Liver (tissue), 9 donors: ENCODE results near the gene PELI2. TPM values are rescaled to one million over a fixed set of nuclear protein-coding genes. Genes with fewer than 3 reads are reported as not detected.

ENCODE experiments used
- DNase-seq: peaks from one replicate; pipeline ENCODE4 v3.0.0-alpha.2; 2017; ENCODE audit warnings: low spot score
- H3K27ac ChIP-seq, 2 donors: one replicate each; pipeline ENCODE4 v1.7.0; 2013; ENCODE audit warnings: inconsistent platforms in 2 of 2, low read length in 2 of 2, control low read depth in 1 of 2, low read depth in 1 of 2, mild to moderate bottlenecking in 1 of 2
- H3K27me3 ChIP-seq, 4 donors: one replicate each; pipeline versions ENCODE4 v1.6.1 to v1.7.0; 2013; ENCODE audit warnings: low read length in 3 of 4, inconsistent platforms in 1 of 4, mild to moderate bottlenecking in 1 of 4, moderate library complexity in 1 of 4; ENCODE audit not compliant: control insufficient read depth in 4 of 4, insufficient read depth in 4 of 4
- H3K36me3 ChIP-seq, 4 donors: one replicate each; pipeline versions ENCODE4 v1.6.1 to v1.7.0; 2013; ENCODE audit warnings: low read length in 3 of 4, mild to moderate bottlenecking in 3 of 4, low read depth in 1 of 4, moderate library complexity in 1 of 4; ENCODE audit not compliant: control insufficient read depth in 4 of 4, insufficient read depth in 3 of 4
- H3K4me1 ChIP-seq, 4 donors: one replicate each; pipeline versions ENCODE4 v1.6.1 to v1.7.0; 2013; ENCODE audit warnings: low read length in 3 of 4, mild to moderate bottlenecking in 3 of 4, moderate library complexity in 1 of 4; ENCODE audit not compliant: control insufficient read depth in 4 of 4, insufficient read depth in 4 of 4
- H3K4me3 ChIP-seq, 3 donors: one replicate each; pipeline versions ENCODE4 v1.6.1 to v1.7.0; 2013; ENCODE audit warnings: low read length in 3 of 3, control low read depth in 1 of 3, low read depth in 1 of 3, mild to moderate bottlenecking in 1 of 3
- H3K9ac ChIP-seq, 2 donors: one replicate each; pipeline ENCODE4 v1.7.0; 2013; ENCODE audit warnings: low read length in 2 of 2, mild to moderate bottlenecking in 2 of 2, moderate library complexity in 2 of 2, control low read depth in 1 of 2, low read depth in 1 of 2
- H3K9me3 ChIP-seq, 4 donors: one replicate each; pipeline versions ENCODE4 v1.6.1 to v1.7.0; 2013; ENCODE audit warnings: low read length in 3 of 4; ENCODE audit not compliant: control insufficient read depth in 4 of 4
- ATF3 ChIP-seq: IDR thresholded peaks from 2 replicates; pipeline ENCODE4 v1.6.1; 2016; ENCODE audit warnings: antibody characterized with exemption
- CTCF ChIP-seq: fragments of 150-350 bp; IDR thresholded peaks from 2 replicates; pipeline ENCODE4 v1.5.1; 2017; ENCODE audit warnings: improper control_type of control experiment, low read depth, low read length; ENCODE audit not compliant: missing input control
- EGR1 ChIP-seq, 2 donors: IDR thresholded peaks; 2 replicates each; pipeline ENCODE4 v1.6.1; 2016 to 2018; ENCODE audit warnings: antibody characterized with exemption in 2 of 2, low read depth in 2 of 2
- HNF4A ChIP-seq, 2 donors: conservative IDR thresholded peaks; 2 replicates each; pipeline ENCODE4 v1.6.1; 2016; ENCODE audit warnings: antibody characterized with exemption in 2 of 2, mild to moderate bottlenecking in 2 of 2
- HNF4G ChIP-seq: IDR thresholded peaks from 2 replicates; pipeline ENCODE4 v1.6.1; 2016; ENCODE audit warnings: antibody characterized with exemption
- JUND ChIP-seq, 2 donors: IDR thresholded peaks; 2 replicates each; pipeline ENCODE4 v1.6.1; 2016; ENCODE audit warnings: antibody characterized with exemption in 2 of 2
- MAX ChIP-seq: IDR thresholded peaks from 2 replicates; pipeline ENCODE4 v1.6.1; 2016; ENCODE audit warnings: antibody characterized with exemption
- NR2F2 ChIP-seq: IDR thresholded peaks from 2 replicates; pipeline ENCODE4 v1.6.1; 2016; ENCODE audit warnings: antibody characterized with exemption
- RAD21 ChIP-seq, 2 donors: IDR thresholded peaks; 2 replicates each; pipeline ENCODE4 v1.6.1; 2016; ENCODE audit warnings: antibody characterized with exemption in 2 of 2, mild to moderate bottlenecking in 2 of 2
- REST ChIP-seq: IDR thresholded peaks from 2 replicates; pipeline ENCODE4 v1.6.1; 2016; ENCODE audit warnings: antibody characterized with exemption, mild to moderate bottlenecking
- RXRA ChIP-seq, 2 donors: IDR thresholded peaks; 2 replicates each; pipeline ENCODE4 v1.6.1; 2017 to 2018; ENCODE audit warnings: antibody characterized with exemption in 2 of 2, mild to moderate bottlenecking in 1 of 2
- YY1 ChIP-seq: IDR thresholded peaks from 2 replicates; pipeline ENCODE4 v1.6.1; 2016; ENCODE audit warnings: antibody characterized with exemption, mild to moderate bottlenecking
- WGBS: extraction: QIAGEN DNeasy Blood & Tissue Kit; methylation state at CpG from one replicate; pipeline ENCODE4 v1.1.7; 2013; 5-methylcytosine and 5-hydroxymethylcytosine counted together
- polyA plus RNA-seq, 2 donors: library from polyadenylated mRNA; stranded (reverse) in 1 of 2; unstranded in 1 of 2; fragments of 200-250 nt in 1 of 2; fragments of >200 nt in 1 of 2; fragmentation: Nextera tagmentation in 1 of 2; extraction: Ambion mirVana in 1 of 2; gene quantifications; one replicate each; pipeline versions ENCODE4 v1.2.1 to v1.2.3, GENCODE V29; 2013 to 2015
- total RNA-seq, 2 donors: library from RNA; depleted of rRNA; stranded (reverse); fragments of >200 nt; gene quantifications; one replicate each; pipeline ENCODE4 v1.2.3, GENCODE V29; 2014
- TF ChIP-seq, protein P1 (sequence below): IDR thresholded peaks from 2 replicates; pipeline ENCODE4 v1.6.1; 2016; ENCODE audit warnings: antibody characterized with exemption
- donor health status: healthy.
- donor health status: healthy.
- donor health status: healthy.
- donor health status: healthy.
- donor health status: healthy.

The PELI2 gene
- total and polyA plus RNA-seq, 4 donors = 0.68 to 2.9 (median 1.2) TPM

GRCh38 chr14:56211084-56211483, 92.9 kb downstream of the PELI2 start:
- 92% methylated on average over 3 of the region's 3 CpGs for WGBS
- H3K27ac ChIP-seq = no peak overlapping the region
- no peaks in the 10 kb centered on the region for H3K4me1 ChIP-seq
- H3K9me3 ChIP-seq = no peaks in the 10 kb centered on the region
- H3K4me3 ChIP-seq = no peak overlapping the region
- H3K36me3 ChIP-seq = no peaks in the 10 kb centered on the region
- TF ChIP-seq YY1 (no peak), ATF3 (no peak), JUND (IDR thresholded peaks at IDR 0.05) (no peak), REST (no peak), HNF4G (no peak), HNF4A (conservative IDR thresholded peaks at IDR 0.05) (no peak), MAX (no peak)
- TF ChIP-seq, protein P1, sequence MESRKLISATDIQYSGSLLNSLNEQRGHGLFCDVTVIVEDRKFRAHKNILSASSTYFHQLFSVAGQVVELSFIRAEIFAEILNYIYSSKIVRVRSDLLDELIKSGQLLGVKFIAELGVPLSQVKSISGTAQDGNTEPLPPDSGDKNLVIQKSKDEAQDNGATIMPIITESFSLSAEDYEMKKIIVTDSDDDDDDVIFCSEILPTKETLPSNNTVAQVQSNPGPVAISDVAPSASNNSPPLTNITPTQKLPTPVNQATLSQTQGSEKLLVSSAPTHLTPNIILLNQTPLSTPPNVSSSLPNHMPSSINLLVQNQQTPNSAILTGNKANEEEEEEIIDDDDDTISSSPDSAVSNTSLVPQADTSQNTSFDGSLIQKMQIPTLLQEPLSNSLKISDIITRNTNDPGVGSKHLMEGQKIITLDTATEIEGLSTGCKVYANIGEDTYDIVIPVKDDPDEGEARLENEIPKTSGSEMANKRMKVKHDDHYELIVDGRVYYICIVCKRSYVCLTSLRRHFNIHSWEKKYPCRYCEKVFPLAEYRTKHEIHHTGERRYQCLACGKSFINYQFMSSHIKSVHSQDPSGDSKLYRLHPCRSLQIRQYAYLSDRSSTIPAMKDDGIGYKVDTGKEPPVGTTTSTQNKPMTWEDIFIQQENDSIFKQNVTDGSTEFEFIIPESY = no peak
- no peaks in the 10 kb centered on the region for H3K27me3 ChIP-seq
- H3K9ac ChIP-seq = no peak overlapping the region
- no peak for DNase-seq

GRCh38 chr14:56211844-56212243, 93.6 kb downstream of the PELI2 start:
- DNase-seq = no peak
- TF ChIP-seq ATF3 = no peak
- TF ChIP-seq MAX = no peak
- no peak for TF ChIP-seq EGR1 (IDR thresholded peaks at IDR 0.05; ENCODE audit: low read depth in 2 of 2)
- TF ChIP-seq CTCF = no peak
- TF ChIP-seq HNF4A (conservative IDR thresholded peaks at IDR 0.05) = no peak
- TF ChIP-seq YY1 = no peak
- TF ChIP-seq RXRA (IDR thresholded peaks at IDR 0.05) = no peak
- TF ChIP-seq NR2F2 = no peak
- no peak for TF ChIP-seq RAD21 (IDR thresholded peaks at IDR 0.05)
- no peak for TF ChIP-seq REST
- Histone ChIP-seq H3K4me3 (no peak overlapping the region), H3K9ac (no peak overlapping the region), H3K9me3 (no peaks in the 10 kb centered on the region), H3K4me1 (no peaks in the 10 kb centered on the region), H3K36me3 (no peaks in the 10 kb centered on the region), H3K27ac (no peak overlapping the region), H3K27me3 (no peaks in the 10 kb centered on the region)
- WGBS = 92% methylated on average over 2 of the region's 2 CpGs
